MM.1S (cell line): ENCODE results near the gene RAD54L.

Experiments used
- DNase-seq: peaks from one replicate; pipeline ENCODE4 v3.0.0-alpha.2; 2015
- H2AFZ ChIP-seq: fragments of 300-600 bp; sonication (generic); 2 replicates; pipeline ENCODE4 v1.6.0; 2016; ENCODE audit warnings: antibody characterized with exemption, low read length
- H3F3A ChIP-seq: fragments of 300-600 bp; sonication (generic); 2 replicates; pipeline ENCODE4 v1.6.1; 2016; ENCODE audit warnings: mild to moderate bottlenecking, antibody characterized with exemption, low read length, moderate library complexity, mixed read lengths; ENCODE audit not compliant: insufficient read depth
- H3K27ac ChIP-seq: fragments of 300-600 bp; sonication (generic); 2 replicates; pipeline ENCODE4 v1.5.1; 2016; ENCODE audit warnings: mild to moderate bottlenecking, low read length
- H3K27me3 ChIP-seq: fragments of 300-600 bp; sonication (generic); replicated peaks from 2 replicates; pipeline ENCODE4 v1.6.0; 2016; ENCODE audit warnings: low read length; ENCODE audit not compliant: insufficient read depth
- H3K36me3 ChIP-seq: fragments of 300-600 bp; sonication (generic); replicated peaks from 2 replicates; pipeline ENCODE4 v1.6.1; 2016; ENCODE audit warnings: mild to moderate bottlenecking, low read length, mixed read lengths; ENCODE audit not compliant: insufficient read depth
- H3K4me1 ChIP-seq: fragments of 300-600 bp; sonication (generic); 2 replicates; pipeline ENCODE4 v1.6.1; 2016; ENCODE audit warnings: low read length, mixed read lengths
- H3K4me2 ChIP-seq: fragments of 300-600 bp; sonication (generic); 2 replicates; pipeline ENCODE4 v1.6.0; 2016; ENCODE audit warnings: low read depth, low read length
- H3K4me3 ChIP-seq: fragments of 300-600 bp; sonication (generic); 2 replicates; pipeline ENCODE4 v1.5.1; 2016; ENCODE audit warnings: low read length, mixed read lengths
- H3K79me2 ChIP-seq: fragments of 300-600 bp; sonication (generic); 2 replicates; pipeline ENCODE4 v1.6.1; 2016; ENCODE audit warnings: mixed run types, low read length, mixed read lengths
- H3K9ac ChIP-seq: fragments of 300-600 bp; sonication (generic); 2 replicates; pipeline ENCODE4 v1.6.1; 2016; ENCODE audit warnings: low read length, mixed read lengths
- H3K9me2 ChIP-seq: fragments of 300-600 bp; sonication (generic); replicated peaks from 2 replicates; pipeline ENCODE4 v1.6.1; 2016; ENCODE audit warnings: mild to moderate bottlenecking, low read length, mixed read lengths; ENCODE audit not compliant: insufficient read depth
- H3K9me3 ChIP-seq: fragments of 300-600 bp; sonication (generic); replicated peaks from 2 replicates; pipeline ENCODE4 v1.6.1; 2016; ENCODE audit warnings: mild to moderate bottlenecking, low read length, mixed read lengths; ENCODE audit not compliant: insufficient read depth
- H4K20me1 ChIP-seq: fragments of 300-600 bp; sonication (generic); 2 replicates; pipeline ENCODE4 v1.6.1; 2016; ENCODE audit warnings: mild to moderate bottlenecking, low read length, moderate library complexity, mixed read lengths; ENCODE audit not compliant: insufficient read depth
- CTCF ChIP-seq: fragments of 300-600 bp; sonication (generic); IDR thresholded peaks from 2 replicates; pipeline ENCODE4 v1.5.1; 2016; ENCODE audit warnings: antibody characterized with exemption, low read length, mixed read lengths
- EZH2 ChIP-seq: fragments of 300-600 bp; sonication (generic); optimal IDR thresholded peaks from 2 replicates; pipeline ENCODE3; 2017; ENCODE audit warnings: low read depth, mild to moderate bottlenecking, antibody characterized with exemption, low read length, mixed read lengths
- EZH2phosphoT487 ChIP-seq: fragments of 300-600 bp; sonication (generic); IDR thresholded peaks from 2 replicates; pipeline ENCODE4 v1.6.1; 2018; ENCODE audit warnings: antibody characterized with exemption, low read length

The RAD54L gene

GRCh38 chr1:46274225-46275029, 26.9 kb downstream of the RAD54L start:
- Histone ChIP-seq H3K9ac (no peak overlapping the region), H2AFZ (no peak overlapping the region), H3K27ac (no peak overlapping the region), H3K36me3 (peaks cover 21% of the 10 kb centered on the region; the same call in 1 of the 2 replicates), H3K9me2 (no peaks in the 10 kb centered on the region), H3K4me1 (no peaks in the 10 kb centered on the region), H3K4me2 (no peak overlapping the region), H3K79me2 (no peaks in the 10 kb centered on the region), H4K20me1 (no peaks in the 10 kb centered on the region), H3K4me3 (no peak overlapping the region), H3K9me3 (no peaks in the 10 kb centered on the region), H3K27me3 (no peaks in the 10 kb centered on the region), H3F3A (0 out of 2 replicates have a peak, but pooled peaks cover 3% of the 10 kb centered on the region)
- DNase-seq = no peak
- TF ChIP-seq EZH2phosphoT487 (no peak), EZH2 (no peak), CTCF (no peak)

GRCh38 chr1:46275030-46275337, 27.4 kb downstream of the RAD54L start:
- Histone ChIP-seq H3K79me2 (no peaks in the 10 kb centered on the region), H2AFZ (no peak overlapping the region), H3K27me3 (no peaks in the 10 kb centered on the region), H3F3A (0 out of 2 replicates have a peak, but pooled peaks cover 3% of the 10 kb centered on the region), H3K27ac (no peak overlapping the region), H3K9me2 (no peaks in the 10 kb centered on the region), H3K9me3 (no peaks in the 10 kb centered on the region), H3K4me1 (no peaks in the 10 kb centered on the region), H3K4me3 (no peak overlapping the region), H3K9ac (no peak overlapping the region), H3K36me3 (peaks cover 21% of the 10 kb centered on the region; the same call in 1 of the 2 replicates), H3K4me2 (no peak overlapping the region), H4K20me1 (no peaks in the 10 kb centered on the region)
- no peak for DNase-seq
- TF ChIP-seq EZH2 (no peak), EZH2phosphoT487 (no peak), CTCF (no peak)

GRCh38 chr1:46277658-46278373, 30.3 kb downstream of the RAD54L start:
- Histone ChIP-seq H4K20me1 (no peaks in the 10 kb centered on the region), H3K27ac (no peak overlapping the region), H3K9ac (no peak overlapping the region), H2AFZ (no peak overlapping the region), H3K36me3 (peaks cover 10% of the 10 kb centered on the region), H3K27me3 (no peaks in the 10 kb centered on the region), H3K4me1 (no peaks in the 10 kb centered on the region), H3F3A (0 out of 2 replicates have a peak, but pooled peaks cover 3% of the 10 kb centered on the region), H3K9me3 (no peaks in the 10 kb centered on the region), H3K9me2 (no peaks in the 10 kb centered on the region), H3K4me2 (no peak overlapping the region), H3K4me3 (no peak overlapping the region), H3K79me2 (no peaks in the 10 kb centered on the region)
- no peak for TF ChIP-seq CTCF
- no peak for TF ChIP-seq EZH2phosphoT487
- TF ChIP-seq EZH2 = no peak
- DNase-seq = no peak
